Fibroblast of lung (primary cell): ENCODE data around the gene NPSR1.
A peak's percentile ranks its signal among the peaks of the same experiment; 100 is the strongest.

Experiments used
- EZH2 ChIP-seq: IDR thresholded peaks from 2 replicates; pipeline ENCODE4 v1.5.1; 2012; ENCODE audit warnings: low read length, control low read depth, mild to moderate bottlenecking; ENCODE audit errors: missing control alignments
- TF ChIP-seq, protein P1 (sequence below), 2 donors: IDR thresholded peaks in 1 of 2; conservative IDR thresholded peaks in 1 of 2; 1 replicate in 1 of 2; 2 replicates in 1 of 2; pipeline ENCODE4 v1.5.1; 2011 to 2012; ENCODE audit warnings: low read length in 2 of 2, control low read depth in 1 of 2, inconsistent platforms in 1 of 2, low read depth in 1 of 2, mild to moderate bottlenecking in 1 of 2

DNA sequence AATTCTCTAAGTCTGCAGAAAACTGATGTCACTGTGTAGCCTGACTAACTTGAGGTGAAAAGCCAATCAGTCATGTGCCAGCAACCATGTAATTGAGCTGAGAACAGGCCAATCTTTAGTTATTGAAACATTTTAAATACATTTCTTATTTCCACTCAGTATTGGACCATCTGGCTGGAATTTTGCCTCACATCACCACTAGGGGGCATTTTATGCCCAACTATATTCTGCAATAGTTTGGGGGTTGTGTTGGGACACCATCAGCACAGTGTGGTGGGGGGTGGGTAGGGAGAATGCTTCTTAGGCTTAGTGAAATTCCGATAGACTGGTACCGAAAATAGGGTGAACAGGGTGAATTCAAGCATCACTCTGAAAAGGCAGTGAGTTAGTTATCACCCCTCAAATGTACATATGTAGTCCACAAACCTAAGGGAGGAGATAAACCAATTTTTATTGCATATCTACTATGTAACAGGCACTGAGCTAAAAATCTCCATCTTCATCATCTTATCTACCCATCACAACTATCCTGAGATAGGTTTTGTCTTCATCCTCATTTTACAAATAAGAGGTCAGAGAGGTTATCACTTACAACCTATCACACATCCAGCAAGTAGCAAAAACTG is 17.8 kb downstream of the NPSR1 start:
- TF ChIP-seq, protein P1, sequence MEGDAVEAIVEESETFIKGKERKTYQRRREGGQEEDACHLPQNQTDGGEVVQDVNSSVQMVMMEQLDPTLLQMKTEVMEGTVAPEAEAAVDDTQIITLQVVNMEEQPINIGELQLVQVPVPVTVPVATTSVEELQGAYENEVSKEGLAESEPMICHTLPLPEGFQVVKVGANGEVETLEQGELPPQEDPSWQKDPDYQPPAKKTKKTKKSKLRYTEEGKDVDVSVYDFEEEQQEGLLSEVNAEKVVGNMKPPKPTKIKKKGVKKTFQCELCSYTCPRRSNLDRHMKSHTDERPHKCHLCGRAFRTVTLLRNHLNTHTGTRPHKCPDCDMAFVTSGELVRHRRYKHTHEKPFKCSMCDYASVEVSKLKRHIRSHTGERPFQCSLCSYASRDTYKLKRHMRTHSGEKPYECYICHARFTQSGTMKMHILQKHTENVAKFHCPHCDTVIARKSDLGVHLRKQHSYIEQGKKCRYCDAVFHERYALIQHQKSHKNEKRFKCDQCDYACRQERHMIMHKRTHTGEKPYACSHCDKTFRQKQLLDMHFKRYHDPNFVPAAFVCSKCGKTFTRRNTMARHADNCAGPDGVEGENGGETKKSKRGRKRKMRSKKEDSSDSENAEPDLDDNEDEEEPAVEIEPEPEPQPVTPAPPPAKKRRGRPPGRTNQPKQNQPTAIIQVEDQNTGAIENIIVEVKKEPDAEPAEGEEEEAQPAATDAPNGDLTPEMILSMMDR (conservative IDR thresholded peaks at IDR 0.05 in 1 of 2, IDR thresholded peaks at IDR 0.05 in 1 of 2; ENCODE audit: low read depth in 1 of 2, low read length in 2 of 2): peak; percentile 19 to 43
- TF ChIP-seq EZH2: no peak
